22Rv1 (cell line): ENCODE measurements around the gene PLA2G4C.

Experiments used
- ZFX ChIP-seq: fragments of 450-650 bp; IDR thresholded peaks from 2 replicates; pipeline ENCODE4 v1.6.1; 2017; ENCODE audit warnings: antibody characterized with exemption, borderline replicate concordance
- TF ChIP-seq, protein P1 (sequence below): fragments of 450-650 bp; IDR thresholded peaks from 2 replicates; pipeline ENCODE4 v1.5.1; 2017; ENCODE audit warnings: mild to moderate bottlenecking

DNA sequence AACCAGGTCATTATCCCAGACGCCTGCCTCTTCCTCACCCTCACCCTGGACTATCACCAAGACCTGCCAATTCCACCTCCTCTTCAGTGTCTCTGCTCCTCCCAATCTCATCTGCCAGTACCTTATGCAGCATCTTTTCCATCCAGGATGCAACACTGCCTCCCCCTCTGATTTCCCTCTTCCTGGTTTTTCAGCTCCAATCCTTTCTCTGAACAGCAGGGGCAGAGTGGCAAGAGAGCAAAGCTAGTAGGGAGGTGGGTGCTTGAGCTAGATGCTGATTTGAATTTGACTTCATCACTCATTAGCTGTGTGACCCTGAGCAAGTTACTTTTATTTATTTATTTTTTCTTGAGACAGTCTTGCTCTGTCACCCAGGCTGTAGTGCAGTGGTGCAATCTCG is 41.2 kb downstream of the PLA2G4C start:
- TF ChIP-seq, protein P1, sequence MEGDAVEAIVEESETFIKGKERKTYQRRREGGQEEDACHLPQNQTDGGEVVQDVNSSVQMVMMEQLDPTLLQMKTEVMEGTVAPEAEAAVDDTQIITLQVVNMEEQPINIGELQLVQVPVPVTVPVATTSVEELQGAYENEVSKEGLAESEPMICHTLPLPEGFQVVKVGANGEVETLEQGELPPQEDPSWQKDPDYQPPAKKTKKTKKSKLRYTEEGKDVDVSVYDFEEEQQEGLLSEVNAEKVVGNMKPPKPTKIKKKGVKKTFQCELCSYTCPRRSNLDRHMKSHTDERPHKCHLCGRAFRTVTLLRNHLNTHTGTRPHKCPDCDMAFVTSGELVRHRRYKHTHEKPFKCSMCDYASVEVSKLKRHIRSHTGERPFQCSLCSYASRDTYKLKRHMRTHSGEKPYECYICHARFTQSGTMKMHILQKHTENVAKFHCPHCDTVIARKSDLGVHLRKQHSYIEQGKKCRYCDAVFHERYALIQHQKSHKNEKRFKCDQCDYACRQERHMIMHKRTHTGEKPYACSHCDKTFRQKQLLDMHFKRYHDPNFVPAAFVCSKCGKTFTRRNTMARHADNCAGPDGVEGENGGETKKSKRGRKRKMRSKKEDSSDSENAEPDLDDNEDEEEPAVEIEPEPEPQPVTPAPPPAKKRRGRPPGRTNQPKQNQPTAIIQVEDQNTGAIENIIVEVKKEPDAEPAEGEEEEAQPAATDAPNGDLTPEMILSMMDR, result no peak
- no peak for TF ChIP-seq ZFX
